SU-DHL-6 (cell line): ENCODE measurements around the gene BCAS1.

Experiments
- H2AFZ ChIP-seq: fragments of 200-600 bp; sonication (generic); 2 replicates; pipeline ENCODE4 v1.6.1; 2014; ENCODE audit warnings: low read depth, mild to moderate bottlenecking, moderate library complexity, mixed read lengths, antibody characterized with exemption, low read length; ENCODE audit not compliant: severe bottlenecking
- H3F3A ChIP-seq: fragments of 200-600 bp; shearing (Covaris generic); 2 replicates; pipeline ENCODE4 v1.6.0; 2016; ENCODE audit warnings: antibody characterized with exemption, mild to moderate bottlenecking; ENCODE audit not compliant: insufficient read depth
- H3K27ac ChIP-seq: fragments of 200-600 bp; sonication (generic); 2 replicates; pipeline ENCODE4 v1.5.1; 2016; ENCODE audit warnings: low read depth, mild to moderate bottlenecking, low read length, moderate library complexity, mixed read lengths
- H3K27me3 ChIP-seq: fragments of 200-600 bp; sonication (generic), shearing (Covaris generic); 2 replicates; pipeline ENCODE4 v1.6.0; 2014; ENCODE audit warnings: mild to moderate bottlenecking, low read length
- H3K36me3 ChIP-seq: fragments of 200-600 bp; sonication (generic); 2 replicates; pipeline ENCODE4 v1.6.1; 2014; ENCODE audit warnings: mild to moderate bottlenecking, low read length, mixed read lengths
- H3K4me2 ChIP-seq: fragments of 300-600, 200-600 bp; shearing (Covaris generic), sonication (generic); 2 replicates; pipeline ENCODE4 v1.6.0; 2014; ENCODE audit warnings: low read length, low read depth, mild to moderate bottlenecking; ENCODE audit not compliant: poor library complexity, severe bottlenecking
- H3K4me3 ChIP-seq: fragments of 200-600 bp; sonication (generic); 2 replicates; pipeline ENCODE4 v1.5.1; 2014; ENCODE audit warnings: antibody characterized with exemption, low read length, mild to moderate bottlenecking, mixed read lengths; ENCODE audit not compliant: insufficient read depth, poor library complexity, severe bottlenecking
- H3K79me2 ChIP-seq: fragments of 200-600 bp; sonication (generic); 2 replicates; pipeline ENCODE4 v1.6.1; 2014; ENCODE audit warnings: mild to moderate bottlenecking, low read length, moderate library complexity; ENCODE audit not compliant: insufficient read depth
- H3K9ac ChIP-seq: fragments of 200-600 bp; sonication (generic); 2 replicates; pipeline ENCODE4 v1.7.0; 2014; ENCODE audit warnings: mild to moderate bottlenecking, low read length
- H3K9me2 ChIP-seq: fragments of 200-600 bp; sonication (generic); replicated peaks from 2 replicates; pipeline ENCODE4 v1.6.1; 2014; ENCODE audit warnings: low read length; ENCODE audit not compliant: insufficient read depth
- H3K9me3 ChIP-seq: fragments of 200-600 bp; sonication (generic); 2 replicates; pipeline ENCODE4 v1.6.1; 2014; ENCODE audit warnings: low read length, mixed read lengths; ENCODE audit not compliant: insufficient read depth
- H4K20me1 ChIP-seq: fragments of 200-600 bp; sonication (generic); 2 replicates; pipeline ENCODE4 v1.6.1; 2014; ENCODE audit warnings: low read depth, mild to moderate bottlenecking, antibody characterized with exemption, low read length, moderate library complexity, mixed read lengths
- CTCF ChIP-seq: fragments of 200-600 bp; sonication (generic); IDR thresholded peaks from one replicate; pipeline ENCODE4 v1.5.1; 2017; ENCODE audit warnings: antibody characterized with exemption, mild to moderate bottlenecking, low read length, moderate library complexity; ENCODE audit not compliant: insufficient read depth, poor library complexity, severe bottlenecking
- EZH2phosphoT487 ChIP-seq: fragments of 200-600 bp; sonication (generic), shearing (Covaris generic); conservative IDR thresholded peaks from 2 replicates; pipeline ENCODE4 v1.6.1; 2018; ENCODE audit warnings: mild to moderate bottlenecking, antibody characterized with exemption, low read length, moderate library complexity, mixed read lengths

Gene BCAS1

DNA sequence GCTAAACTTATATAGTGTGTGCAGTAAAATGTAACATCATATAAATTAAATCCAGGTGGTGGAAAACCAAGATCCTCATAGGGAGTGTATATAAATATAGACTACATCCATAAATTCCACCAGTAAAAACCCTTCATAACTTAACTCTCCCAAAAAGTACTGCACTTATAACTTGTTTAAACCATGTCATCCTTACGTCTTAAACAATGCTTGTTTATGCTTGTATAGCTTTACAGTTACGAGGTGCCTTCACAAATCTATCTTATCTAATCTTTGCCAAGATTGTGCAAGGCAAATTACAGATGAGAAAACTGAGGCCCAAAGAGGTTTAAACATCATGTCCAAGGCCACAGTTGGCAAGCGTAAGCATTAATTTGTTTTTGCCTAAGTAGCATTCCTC lies 71.3 kb downstream of the BCAS1 start:
- Histone ChIP-seq H3K9ac (no peak overlapping the region), H3K36me3 (no peaks in the 10 kb centered on the region), H3K27me3 (no peaks in the 10 kb centered on the region), H3K9me3 (no peaks in the 10 kb centered on the region; the same call in 1 of the 2 replicates), H2AFZ (no peak overlapping the region), H3K4me2 (no peak overlapping the region), H3K27ac (no peak overlapping the region), H3K4me3 (no peak overlapping the region), H3K9me2 (no peaks in the 10 kb centered on the region), H4K20me1 (no peaks in the 10 kb centered on the region), H3K79me2 (no peaks in the 10 kb centered on the region), H3F3A (no peaks in the 10 kb centered on the region)
- TF ChIP-seq EZH2phosphoT487 = no peak
- no peak for TF ChIP-seq CTCF

- H4K20me1 ChIP-seq = no peaks in the 10 kb centered on the region
- no peaks in the 10 kb centered on the region for H3K36me3 ChIP-seq
- H3K79me2 ChIP-seq = no peaks in the 10 kb centered on the region
- no peak overlapping the region for H3K9ac ChIP-seq
- no peaks in the 10 kb centered on the region for H3F3A ChIP-seq
- H3K4me2 ChIP-seq = no peak overlapping the region
- TF ChIP-seq EZH2phosphoT487 = no peak
- no peak for TF ChIP-seq CTCF
- H3K9me3 ChIP-seq = no peaks in the 10 kb centered on the region
- H3K9me2 ChIP-seq = no peaks in the 10 kb centered on the region
- H3K4me3 ChIP-seq = no peak overlapping the region
- H2AFZ ChIP-seq = no peak overlapping the region
- no peaks in the 10 kb centered on the region for H3K27me3 ChIP-seq
- H3K27ac ChIP-seq = no peak overlapping the region
Measured at GRCh38 chr20:53996584-53997486, 73.6 kb downstream of the BCAS1 start.

- Histone ChIP-seq H4K20me1 (no peaks in the 10 kb centered on the region), H2AFZ (no peak overlapping the region), H3K27me3 (no peaks in the 10 kb centered on the region), H3K27ac (no peak overlapping the region), H3K36me3 (no peaks in the 10 kb centered on the region), H3K9ac (no peak overlapping the region), H3K4me2 (no peak overlapping the region), H3K4me3 (no peak overlapping the region), H3K9me3 (no peaks in the 10 kb centered on the region), H3K9me2 (no peaks in the 10 kb centered on the region), H3F3A (no peaks in the 10 kb centered on the region), H3K79me2 (no peaks in the 10 kb centered on the region)
- TF ChIP-seq CTCF (no peak), EZH2phosphoT487 (no peak)
Measured at GRCh38 chr20:53995949-53996348, 74.4 kb downstream of the BCAS1 start.
